Skeletal muscle satellite cell (primary cell): ENCODE measurements around the gene HIC1.

Source experiments
- H3K27me3 ChIP-seq: 2 replicates; pipeline ENCODE4 v1.7.0; 2013; ENCODE audit warnings: low read length; ENCODE audit not compliant: control insufficient read depth, insufficient read depth
- H3K36me3 ChIP-seq: 2 replicates; pipeline ENCODE4 v1.7.0; 2013; ENCODE audit warnings: mild to moderate bottlenecking, control low read depth, low read length; ENCODE audit not compliant: insufficient read depth
- H3K4me1 ChIP-seq: 2 replicates; pipeline ENCODE4 v1.7.0; 2013; ENCODE audit warnings: low read length; ENCODE audit not compliant: control insufficient read depth, insufficient read depth
- H3K4me2 ChIP-seq: 2 replicates; pipeline ENCODE4 v1.7.0; 2013; ENCODE audit warnings: mild to moderate bottlenecking, low read length
- H3K4me3 ChIP-seq: 2 replicates; pipeline ENCODE4 v1.7.0; 2013; ENCODE audit warnings: low read length
- H3K9ac ChIP-seq: 2 replicates; pipeline ENCODE4 v1.7.0; 2013; ENCODE audit warnings: mild to moderate bottlenecking, low read depth, low read length, moderate library complexity
- H3K9me3 ChIP-seq: replicated peaks from 2 replicates; pipeline ENCODE4 v1.7.0; 2013; ENCODE audit warnings: mild to moderate bottlenecking, control low read depth, low read length

The HIC1 gene

DNA sequence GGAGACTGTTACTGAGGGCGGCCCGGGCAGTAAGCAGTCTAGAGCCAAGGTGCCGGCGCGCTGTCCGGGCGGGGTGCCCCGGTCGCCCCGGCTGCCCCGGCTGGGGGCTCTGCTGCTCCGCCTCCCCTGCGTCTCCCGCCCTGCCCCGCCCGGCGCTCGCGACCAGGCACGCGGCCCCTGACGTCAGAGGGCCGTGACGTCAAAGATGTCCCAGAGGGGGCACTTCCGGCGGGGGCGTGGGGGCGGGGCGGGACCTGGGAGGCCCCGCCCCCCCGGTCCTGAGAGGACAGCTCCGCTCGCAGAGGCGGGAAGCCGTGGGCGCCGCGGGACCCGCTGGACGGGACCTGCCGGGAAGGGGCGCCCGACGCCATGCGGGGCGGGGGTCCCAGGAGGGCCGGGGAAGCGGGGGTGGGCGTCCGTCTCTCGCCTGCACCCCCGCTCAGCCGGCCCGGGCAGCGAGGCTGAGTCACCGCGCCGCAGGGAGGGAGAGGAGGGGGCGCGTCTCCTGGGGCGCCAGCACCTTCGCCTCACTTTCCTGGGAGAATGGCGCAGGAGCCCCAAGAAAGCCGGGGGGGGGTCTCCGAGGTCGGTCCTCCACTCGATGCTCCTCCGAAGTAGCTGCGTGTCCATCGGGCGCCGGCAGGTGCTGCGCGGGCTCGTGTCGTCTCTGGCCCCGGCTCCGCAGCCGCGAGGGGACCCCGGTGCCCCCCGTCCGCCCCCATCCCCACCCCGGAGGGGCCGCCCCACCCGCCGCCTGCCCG lies 4.4 kb upstream of the HIC1 start:
- peak overlapping the region; percentile 85 for H3K4me2 ChIP-seq
- H3K36me3 ChIP-seq: no peaks in the 10 kb centered on the region
- peaks cover 13% of the 10 kb centered on the region for H3K4me1 ChIP-seq
- peaks cover 3% of the 10 kb centered on the region for H3K27me3 ChIP-seq
- H3K9ac ChIP-seq: peak overlapping the region; percentile 76
- no peaks in the 10 kb centered on the region for H3K9me3 ChIP-seq
- peak overlapping the region; percentile 96 for H3K4me3 ChIP-seq

- peaks cover 13% of the 10 kb centered on the region for H3K4me1 ChIP-seq
- H3K36me3 ChIP-seq: no peaks in the 10 kb centered on the region
- H3K4me3 ChIP-seq: no peak overlapping the region
- peaks cover 3% of the 10 kb centered on the region for H3K27me3 ChIP-seq
- no peak overlapping the region for H3K9ac ChIP-seq
- H3K9me3 ChIP-seq: no peaks in the 10 kb centered on the region
- H3K4me2 ChIP-seq: peak overlapping the region; percentile 85
These were observed 3.6 kb upstream of the HIC1 start for GRCh38 chr17:2051061-2051932.

GRCh38 chr17:2051933-2052559 lies 2.9 kb upstream of the HIC1 start:
- Histone ChIP-seq H3K4me2 (no peak overlapping the region), H3K4me1 (peaks cover 13% of the 10 kb centered on the region), H3K36me3 (peaks cover 5% of the 10 kb centered on the region), H3K4me3 (no peak overlapping the region), H3K9me3 (no peaks in the 10 kb centered on the region), H3K27me3 (peaks cover 3% of the 10 kb centered on the region), H3K9ac (no peak overlapping the region)

- H3K9me3 ChIP-seq: no peaks in the 10 kb centered on the region
- no peak overlapping the region for H3K9ac ChIP-seq
- H3K4me1 ChIP-seq: peaks cover 12% of the 10 kb centered on the region
- H3K4me2 ChIP-seq: no peak overlapping the region
- no peak overlapping the region for H3K4me3 ChIP-seq
- peaks cover 5% of the 10 kb centered on the region for H3K36me3 ChIP-seq
- H3K27me3 ChIP-seq: peaks cover 3% of the 10 kb centered on the region
These were observed 1.3 kb upstream of the HIC1 start for GRCh38 chr17:2053380-2054261.

DNA sequence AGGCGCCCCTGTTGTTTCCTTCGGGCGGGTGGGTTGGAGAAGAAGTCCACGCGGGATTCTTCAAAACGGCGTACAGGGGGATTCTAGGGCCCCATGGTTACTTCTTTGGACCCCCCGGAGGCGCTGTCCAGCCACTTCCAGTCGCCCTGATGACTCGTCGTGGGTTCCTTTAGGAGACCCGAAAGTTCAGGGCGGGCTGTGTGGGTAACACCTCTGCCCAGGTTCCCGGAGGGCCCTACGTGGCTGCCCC lies 716 bp upstream of the HIC1 start:
- peaks cover 5% of the 10 kb centered on the region for H3K36me3 ChIP-seq
- H3K9me3 ChIP-seq: no peaks in the 10 kb centered on the region
- H3K9ac ChIP-seq: no peak overlapping the region
- peaks cover 7% of the 10 kb centered on the region for H3K4me1 ChIP-seq
- H3K4me3 ChIP-seq: no peak overlapping the region
- H3K4me2 ChIP-seq: no peak overlapping the region
- H3K27me3 ChIP-seq: peaks cover 3% of the 10 kb centered on the region

GRCh38 chr17:2055292-2056205 lies 646 bp downstream of the HIC1 start:
- H3K4me1 ChIP-seq: peaks cover 2% of the 10 kb centered on the region
- peak overlapping the region; percentile 98 for H3K4me2 ChIP-seq
- peaks cover 8% of the 10 kb centered on the region for H3K36me3 ChIP-seq
- H3K9me3 ChIP-seq: no peaks in the 10 kb centered on the region
- peak overlapping the region; percentile 88 for H3K4me3 ChIP-seq
- H3K9ac ChIP-seq: peak overlapping the region; percentile 89
- H3K27me3 ChIP-seq: peaks cover 3% of the 10 kb centered on the region

GRCh38 chr17:2056206-2057174 lies 1.6 kb downstream of the HIC1 start:
- Histone ChIP-seq H3K9ac (no peak overlapping the region), H3K36me3 (peaks cover 17% of the 10 kb centered on the region), H3K4me2 (peak overlapping the region; percentile 54), H3K27me3 (peaks cover under 1% of the 10 kb centered on the region), H3K4me3 (peak overlapping the region; percentile 88), H3K9me3 (no peaks in the 10 kb centered on the region), H3K4me1 (no peaks in the 10 kb centered on the region)

GRCh38 chr17:2057175-2057759 lies 2.4 kb downstream of the HIC1 start:
- Histone ChIP-seq H3K9ac (no peak overlapping the region), H3K4me2 (no peak overlapping the region), H3K4me1 (peaks cover 2% of the 10 kb centered on the region), H3K36me3 (peaks cover 18% of the 10 kb centered on the region), H3K4me3 (no peak overlapping the region), H3K27me3 (no peaks in the 10 kb centered on the region), H3K9me3 (no peaks in the 10 kb centered on the region)

- Histone ChIP-seq H3K9me3 (no peaks in the 10 kb centered on the region), H3K27me3 (no peaks in the 10 kb centered on the region), H3K4me1 (peaks cover 9% of the 10 kb centered on the region), H3K4me2 (no peak overlapping the region), H3K36me3 (peaks cover 18% of the 10 kb centered on the region), H3K4me3 (no peak overlapping the region), H3K9ac (no peak overlapping the region)
These were observed 3.1 kb downstream of the HIC1 start for GRCh38 chr17:2057760-2058585.
